Measurements from ENCODE around the gene CTCFL.

CTCFL gene

GRCh38 chr20:57468523-57469417 lies 56.2 kb downstream of the CTCFL start:
- H3K27me3 ChIP-seq (ENCODE audit: control insufficient read depth in 1 of 2, insufficient read depth in 2 of 2, low read length in 2 of 2) = no peaks in the 10 kb centered on the region
- peak overlapping the region; percentile 36 for H3K27ac ChIP-seq (ENCODE audit: low read depth, low read length)
- no peaks in the 10 kb centered on the region for H3K9me3 ChIP-seq (ENCODE audit: low read length)
- H3K4me1 ChIP-seq (ENCODE audit: insufficient read depth, low read length) = peaks cover 38% of the 10 kb centered on the region
- no peaks in the 10 kb centered on the region for H3K36me3 ChIP-seq (ENCODE audit: insufficient read depth, low read length)
- H3K9ac ChIP-seq (ENCODE audit: low read length) = peak overlapping the region; percentile 16
- no peak overlapping the region for H3K4me3 ChIP-seq (ENCODE audit: low read depth in 1 of 2, low read length in 2 of 2)

GRCh38 chr20:57467742-57468141 lies 57.2 kb downstream of the CTCFL start:
- no peaks in the 10 kb centered on the region for H3K36me3 ChIP-seq (ENCODE audit: insufficient read depth, low read length)
- peak overlapping the region; percentile 41 for H3K27ac ChIP-seq (ENCODE audit: low read depth, low read length)
- H3K4me1 ChIP-seq (ENCODE audit: insufficient read depth, low read length) = peaks cover 29% of the 10 kb centered on the region
- no peak overlapping the region for H3K9ac ChIP-seq (ENCODE audit: low read length)
- H3K27me3 ChIP-seq (ENCODE audit: control insufficient read depth in 1 of 2, insufficient read depth in 2 of 2, low read length in 2 of 2) = no peaks in the 10 kb centered on the region
- no peaks in the 10 kb centered on the region for H3K9me3 ChIP-seq (ENCODE audit: low read length)
- H3K4me3 ChIP-seq (ENCODE audit: low read depth in 1 of 2, low read length in 2 of 2) = no peak overlapping the region

- H3K9ac ChIP-seq (ENCODE audit: low read length) = no peak overlapping the region
- no peak overlapping the region for H3K4me3 ChIP-seq (ENCODE audit: low read depth in 1 of 2, low read length in 2 of 2)
- H3K4me1 ChIP-seq (ENCODE audit: insufficient read depth, low read length) = peaks cover 27% of the 10 kb centered on the region
- H3K27ac ChIP-seq (ENCODE audit: low read depth, low read length) = no peak overlapping the region
- H3K36me3 ChIP-seq (ENCODE audit: insufficient read depth, low read length) = no peaks in the 10 kb centered on the region
- no peaks in the 10 kb centered on the region for H3K27me3 ChIP-seq (ENCODE audit: control insufficient read depth in 1 of 2, insufficient read depth in 2 of 2, low read length in 2 of 2)
- no peaks in the 10 kb centered on the region for H3K9me3 ChIP-seq (ENCODE audit: low read length)
Observed at GRCh38 chr20:57465943-57466342, 59.0 kb downstream of the CTCFL start.

- Histone ChIP-seq H3K4me1 (ENCODE audit: insufficient read depth, low read length) (peaks cover 25% of the 10 kb centered on the region), H3K9me3 (ENCODE audit: low read length) (no peaks in the 10 kb centered on the region), H3K36me3 (ENCODE audit: insufficient read depth, low read length) (no peaks in the 10 kb centered on the region), H3K9ac (ENCODE audit: low read length) (no peak overlapping the region), H3K27ac (ENCODE audit: low read depth, low read length) (no peak overlapping the region), H3K27me3 (ENCODE audit: control insufficient read depth in 1 of 2, insufficient read depth in 2 of 2, low read length in 2 of 2) (no peaks in the 10 kb centered on the region), H3K4me3 (ENCODE audit: low read depth in 1 of 2, low read length in 2 of 2) (no peak overlapping the region)
Observed at GRCh38 chr20:57465486-57465885, 59.5 kb downstream of the CTCFL start.

GRCh38 chr20:57464642-57465211 lies 60.2 kb downstream of the CTCFL start:
- H3K36me3 ChIP-seq (ENCODE audit: insufficient read depth, low read length) = no peaks in the 10 kb centered on the region
- no peak overlapping the region for H3K4me3 ChIP-seq (ENCODE audit: low read depth in 1 of 2, low read length in 2 of 2)
- no peaks in the 10 kb centered on the region for H3K9me3 ChIP-seq (ENCODE audit: low read length)
- H3K9ac ChIP-seq (ENCODE audit: low read length) = no peak overlapping the region
- H3K27me3 ChIP-seq (ENCODE audit: control insufficient read depth in 1 of 2, insufficient read depth in 2 of 2, low read length in 2 of 2) = no peaks in the 10 kb centered on the region
- no peak overlapping the region for H3K27ac ChIP-seq (ENCODE audit: low read depth, low read length)
- H3K4me1 ChIP-seq (ENCODE audit: insufficient read depth, low read length) = peaks cover 19% of the 10 kb centered on the region

GRCh38 chr20:57462781-57463180 lies 62.2 kb downstream of the CTCFL start:
- Histone ChIP-seq H3K27ac (ENCODE audit: low read depth, low read length) (no peak overlapping the region), H3K27me3 (ENCODE audit: control insufficient read depth in 1 of 2, insufficient read depth in 2 of 2, low read length in 2 of 2) (no peaks in the 10 kb centered on the region), H3K36me3 (ENCODE audit: insufficient read depth, low read length) (no peaks in the 10 kb centered on the region), H3K9ac (ENCODE audit: low read length) (no peak overlapping the region), H3K9me3 (ENCODE audit: low read length) (no peaks in the 10 kb centered on the region), H3K4me3 (ENCODE audit: low read depth in 1 of 2, low read length in 2 of 2) (no peak overlapping the region), H3K4me1 (ENCODE audit: insufficient read depth, low read length) (peaks cover 23% of the 10 kb centered on the region)

GRCh38 chr20:57461726-57462125 lies 63.2 kb downstream of the CTCFL start:
- Histone ChIP-seq H3K36me3 (ENCODE audit: insufficient read depth, low read length) (no peaks in the 10 kb centered on the region), H3K9ac (ENCODE audit: low read length) (no peak overlapping the region), H3K27me3 (ENCODE audit: control insufficient read depth in 1 of 2, insufficient read depth in 2 of 2, low read length in 2 of 2) (no peaks in the 10 kb centered on the region), H3K4me3 (ENCODE audit: low read depth in 1 of 2, low read length in 2 of 2) (no peak overlapping the region), H3K9me3 (ENCODE audit: low read length) (no peaks in the 10 kb centered on the region), H3K4me1 (ENCODE audit: insufficient read depth, low read length) (peaks cover 27% of the 10 kb centered on the region), H3K27ac (ENCODE audit: low read depth, low read length) (no peak overlapping the region)

- Histone ChIP-seq H3K27ac (ENCODE audit: low read depth, low read length) (no peak overlapping the region), H3K36me3 (ENCODE audit: insufficient read depth, low read length) (no peaks in the 10 kb centered on the region), H3K4me1 (ENCODE audit: insufficient read depth, low read length) (peaks cover 27% of the 10 kb centered on the region), H3K27me3 (ENCODE audit: control insufficient read depth in 1 of 2, insufficient read depth in 2 of 2, low read length in 2 of 2) (no peaks in the 10 kb centered on the region), H3K9ac (ENCODE audit: low read length) (no peak overlapping the region), H3K9me3 (ENCODE audit: low read length) (no peaks in the 10 kb centered on the region), H3K4me3 (ENCODE audit: low read depth in 1 of 2, low read length in 2 of 2) (no peak overlapping the region)
Observed at GRCh38 chr20:57460781-57461465, 64.0 kb downstream of the CTCFL start.

GRCh38 chr20:57459897-57460296 lies 65.0 kb downstream of the CTCFL start:
- H3K27me3 ChIP-seq (ENCODE audit: control insufficient read depth in 1 of 2, insufficient read depth in 2 of 2, low read length in 2 of 2) = no peaks in the 10 kb centered on the region
- H3K9ac ChIP-seq (ENCODE audit: low read length) = no peak overlapping the region
- H3K4me1 ChIP-seq (ENCODE audit: insufficient read depth, low read length) = peaks cover 27% of the 10 kb centered on the region
- H3K4me3 ChIP-seq (ENCODE audit: low read depth in 1 of 2, low read length in 2 of 2) = no peak overlapping the region
- H3K9me3 ChIP-seq (ENCODE audit: low read length) = no peaks in the 10 kb centered on the region
- H3K27ac ChIP-seq (ENCODE audit: low read depth, low read length) = no peak overlapping the region
- H3K36me3 ChIP-seq (ENCODE audit: insufficient read depth, low read length) = no peaks in the 10 kb centered on the region

GRCh38 chr20:57459278-57459677 lies 65.7 kb downstream of the CTCFL start:
- Histone ChIP-seq H3K4me1 (ENCODE audit: insufficient read depth, low read length) (peaks cover 27% of the 10 kb centered on the region), H3K9me3 (ENCODE audit: low read length) (no peaks in the 10 kb centered on the region), H3K27ac (ENCODE audit: low read depth, low read length) (peak overlapping the region; percentile 87), H3K36me3 (ENCODE audit: insufficient read depth, low read length) (no peaks in the 10 kb centered on the region), H3K4me3 (ENCODE audit: low read depth in 1 of 2, low read length in 2 of 2) (no peak overlapping the region), H3K27me3 (ENCODE audit: control insufficient read depth in 1 of 2, insufficient read depth in 2 of 2, low read length in 2 of 2) (no peaks in the 10 kb centered on the region), H3K9ac (ENCODE audit: low read length) (peak overlapping the region; percentile 50)

GRCh38 chr20:57458400-57459160 lies 66.4 kb downstream of the CTCFL start:
- H3K4me1 ChIP-seq (ENCODE audit: insufficient read depth, low read length) = peaks cover 27% of the 10 kb centered on the region
- H3K27me3 ChIP-seq (ENCODE audit: control insufficient read depth in 1 of 2, insufficient read depth in 2 of 2, low read length in 2 of 2) = no peaks in the 10 kb centered on the region
- H3K27ac ChIP-seq (ENCODE audit: low read depth, low read length) = peak overlapping the region; percentile 87
- H3K9me3 ChIP-seq (ENCODE audit: low read length) = no peaks in the 10 kb centered on the region
- H3K36me3 ChIP-seq (ENCODE audit: insufficient read depth, low read length) = no peaks in the 10 kb centered on the region
- no peak overlapping the region for H3K4me3 ChIP-seq (ENCODE audit: low read depth in 1 of 2, low read length in 2 of 2)
- peak overlapping the region; percentile 50 for H3K9ac ChIP-seq (ENCODE audit: low read length)

All from muscle layer of colon (tissue), 2 donors.